GM12874 (cell line): ENCODE results near the gene ITGB8.

ENCODE experiments used
- TF ChIP-seq, protein P1 (sequence below): IDR thresholded peaks from 2 replicates; pipeline ENCODE4 v1.5.1; 2011; ENCODE audit warnings: low read depth, mild to moderate bottlenecking, control low read depth, low read length, moderate library complexity; ENCODE audit not compliant: insufficient read depth

Gene ITGB8

DNA sequence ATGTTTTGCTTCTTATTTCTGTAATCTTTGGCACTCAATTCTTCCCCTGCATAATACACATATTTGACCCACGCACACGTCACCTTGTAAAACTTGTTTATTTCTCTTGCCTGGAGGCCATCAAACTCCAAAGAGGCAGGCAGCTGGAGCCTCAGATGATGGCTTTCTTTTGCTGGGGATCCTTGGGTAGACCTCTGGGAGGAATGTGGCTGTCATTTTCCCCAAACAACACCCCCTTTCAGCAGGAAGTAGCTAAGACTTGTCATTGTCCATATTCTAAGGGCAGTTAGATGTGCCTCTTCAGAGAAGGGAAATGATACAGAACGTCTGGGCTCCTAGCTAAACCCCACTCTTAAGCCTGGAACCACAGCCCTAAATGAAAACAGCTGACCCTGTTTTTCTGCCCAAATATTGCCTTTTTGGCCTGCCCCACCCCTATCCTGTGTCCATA, 111.3 kb downstream of the ITGB8 start:
- TF ChIP-seq, protein P1, sequence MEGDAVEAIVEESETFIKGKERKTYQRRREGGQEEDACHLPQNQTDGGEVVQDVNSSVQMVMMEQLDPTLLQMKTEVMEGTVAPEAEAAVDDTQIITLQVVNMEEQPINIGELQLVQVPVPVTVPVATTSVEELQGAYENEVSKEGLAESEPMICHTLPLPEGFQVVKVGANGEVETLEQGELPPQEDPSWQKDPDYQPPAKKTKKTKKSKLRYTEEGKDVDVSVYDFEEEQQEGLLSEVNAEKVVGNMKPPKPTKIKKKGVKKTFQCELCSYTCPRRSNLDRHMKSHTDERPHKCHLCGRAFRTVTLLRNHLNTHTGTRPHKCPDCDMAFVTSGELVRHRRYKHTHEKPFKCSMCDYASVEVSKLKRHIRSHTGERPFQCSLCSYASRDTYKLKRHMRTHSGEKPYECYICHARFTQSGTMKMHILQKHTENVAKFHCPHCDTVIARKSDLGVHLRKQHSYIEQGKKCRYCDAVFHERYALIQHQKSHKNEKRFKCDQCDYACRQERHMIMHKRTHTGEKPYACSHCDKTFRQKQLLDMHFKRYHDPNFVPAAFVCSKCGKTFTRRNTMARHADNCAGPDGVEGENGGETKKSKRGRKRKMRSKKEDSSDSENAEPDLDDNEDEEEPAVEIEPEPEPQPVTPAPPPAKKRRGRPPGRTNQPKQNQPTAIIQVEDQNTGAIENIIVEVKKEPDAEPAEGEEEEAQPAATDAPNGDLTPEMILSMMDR = no peak

DNA sequence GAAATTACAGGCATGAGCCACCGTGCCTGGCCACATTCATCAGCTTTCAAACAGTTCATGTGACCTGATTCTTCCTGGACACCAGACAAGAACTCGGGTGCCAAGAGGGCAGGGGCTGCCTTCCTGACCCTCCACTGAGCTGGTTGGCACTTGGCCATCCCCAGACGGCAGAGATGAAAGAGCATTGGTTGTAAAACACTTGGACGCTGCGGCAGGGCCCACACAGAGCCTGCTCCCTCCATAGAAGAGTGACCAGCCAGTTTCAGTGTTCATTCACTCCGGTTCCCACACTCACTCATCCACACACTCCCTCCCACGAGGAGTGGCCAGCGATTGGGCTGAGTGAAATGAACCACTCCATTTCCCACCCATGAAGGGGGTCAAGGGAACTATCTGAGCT, 112.3 kb downstream of the ITGB8 start:
- TF ChIP-seq, protein P1 = no peak

DNA sequence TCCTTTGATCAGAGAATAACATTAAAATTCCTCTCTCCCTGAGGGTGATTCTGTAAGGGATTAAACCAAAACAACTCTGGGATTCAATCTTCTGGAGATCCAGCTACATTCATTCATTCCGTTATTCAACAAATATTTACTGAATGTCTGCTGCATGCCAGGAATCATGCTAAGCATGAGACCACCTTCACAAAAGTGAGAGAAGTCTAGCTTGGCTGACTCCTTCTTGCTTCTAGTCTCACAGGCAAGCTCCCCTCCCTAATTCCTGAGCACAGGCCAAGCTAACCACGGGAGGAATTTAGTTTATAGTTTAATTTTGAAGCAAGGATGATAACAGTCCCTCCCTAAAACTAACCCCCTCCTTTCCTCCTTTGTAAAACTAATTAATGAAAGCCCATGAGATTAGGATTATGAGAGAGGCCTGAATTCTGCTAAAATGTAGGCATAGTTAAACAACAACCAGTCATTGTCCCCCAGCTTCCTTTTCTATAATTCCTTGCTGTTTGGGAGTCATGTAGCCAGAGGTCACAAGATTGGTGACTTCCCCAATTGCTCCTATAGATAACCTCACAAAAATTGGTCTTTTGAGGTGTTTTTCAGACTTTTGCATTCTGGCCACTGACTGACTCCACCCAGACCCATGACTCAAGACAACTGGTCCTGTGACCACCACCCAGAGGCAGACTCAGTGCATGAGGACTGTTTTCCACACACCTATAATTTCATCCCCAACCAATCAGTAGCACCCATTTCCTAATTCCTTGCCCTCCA, 113.5 kb downstream of the ITGB8 start:
- TF ChIP-seq, protein P1 = no peak

DNA sequence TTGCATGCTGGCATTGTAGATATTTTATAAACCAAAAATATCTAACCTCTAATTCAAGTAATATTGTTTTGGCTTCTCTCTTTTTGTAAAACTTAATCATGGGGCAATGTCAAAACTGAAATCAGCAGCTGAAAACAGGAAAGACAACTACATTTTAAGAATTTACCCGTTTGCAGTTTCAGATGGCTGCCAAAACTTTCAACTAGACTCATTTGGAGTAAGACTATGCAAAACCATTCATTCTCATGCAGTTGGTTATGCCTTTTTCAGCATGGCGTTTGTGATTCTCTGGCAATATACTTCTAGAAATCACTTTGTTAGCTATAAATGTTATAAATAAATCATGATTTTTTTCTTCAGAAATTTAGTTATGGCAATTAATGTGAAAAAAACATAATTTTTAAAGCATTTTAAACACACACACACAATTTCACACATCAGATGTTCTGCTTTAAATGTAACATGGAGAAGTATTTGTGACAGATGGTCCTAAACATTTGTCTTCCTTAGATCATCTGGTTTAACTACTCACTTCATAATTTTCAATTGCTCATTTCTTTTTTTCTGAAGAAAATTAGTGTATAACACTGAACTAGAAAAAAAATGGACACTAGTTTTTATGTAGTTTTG, 116.4 kb downstream of the ITGB8 start:
- TF ChIP-seq, protein P1 = no peak

DNA sequence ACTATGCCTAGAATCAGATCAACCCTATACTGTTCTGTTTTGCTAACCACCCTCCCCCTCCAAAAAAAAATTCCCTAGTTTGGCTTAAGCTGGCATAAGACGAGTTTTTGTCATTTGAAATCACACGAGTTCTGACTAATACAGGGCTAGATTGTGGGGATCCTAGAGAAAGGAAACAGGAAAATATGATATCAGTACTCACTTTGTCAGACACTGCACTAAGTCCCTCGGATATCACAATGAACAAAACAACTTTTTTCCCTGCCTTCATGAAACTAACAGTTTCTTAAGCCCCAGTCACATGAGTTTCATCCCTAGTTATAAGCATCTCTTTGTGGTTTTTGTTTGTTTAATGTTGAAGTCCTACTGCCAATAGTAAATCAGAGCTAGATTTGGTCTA, 118.5 kb downstream of the ITGB8 start:
- TF ChIP-seq, protein P1 = no peak

DNA sequence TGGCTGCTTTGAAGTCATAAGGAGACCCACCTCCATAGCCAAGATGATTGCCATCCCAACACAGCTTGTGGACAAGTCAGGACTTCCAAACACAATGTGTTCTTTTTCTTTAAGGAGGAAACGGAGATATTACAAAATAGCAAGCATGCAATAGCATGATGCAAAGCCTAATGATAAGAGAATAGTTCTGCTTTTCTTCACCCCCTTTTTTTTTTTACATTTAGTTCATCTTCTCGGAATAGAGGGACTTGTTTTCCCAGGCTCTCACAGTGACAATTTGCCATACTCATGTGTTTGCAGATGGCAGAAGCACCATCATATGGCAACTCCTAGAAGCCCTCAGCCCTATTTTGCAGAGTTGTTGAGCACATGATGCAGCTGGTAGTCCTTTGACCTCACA, 119.8 kb downstream of the ITGB8 start:
- TF ChIP-seq, protein P1 = no peak

DNA sequence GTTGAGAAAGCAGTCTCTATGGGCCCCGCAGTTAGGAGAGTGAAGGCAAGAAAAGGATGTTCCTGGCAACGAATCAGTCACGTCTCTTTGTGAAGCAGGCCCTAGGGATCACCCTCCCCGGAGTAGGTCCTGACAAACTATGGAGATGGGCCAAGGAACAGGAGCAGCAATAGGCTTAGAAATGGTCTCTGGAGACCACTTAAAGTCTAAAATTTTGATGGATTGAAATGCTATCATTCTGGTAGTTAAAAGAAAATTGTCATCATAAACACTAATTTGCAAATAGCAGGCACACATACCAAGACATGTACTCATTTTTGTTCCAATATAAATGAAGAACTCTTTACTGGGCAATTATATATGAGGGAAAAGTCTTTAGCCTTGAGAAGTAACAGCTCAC, 123.5 kb downstream of the ITGB8 start:
- TF ChIP-seq, protein P1 = no peak
